Neuronal stem cell (in vitro differentiated cells): ENCODE results near the gene HERC2.
"Not testable (repeated sequence)": the region's sequence is repeated elsewhere in the genome, so short reads cannot be mapped to it uniquely, and the experiment has no call there.

Experiments used
- DNase-seq: peaks from one replicate; pipeline ENCODE4 v3.0.0-alpha.2; 2013; ENCODE audit warnings: low spot score
- H2AFZ ChIP-seq: one replicate; pipeline ENCODE4 v1.6.1; 2013; ENCODE audit warnings: mild to moderate bottlenecking, low read length, inconsistent platforms
- H2AK5ac ChIP-seq: 2 replicates; pipeline ENCODE4 v1.6.1; 2013; ENCODE audit warnings: low read depth, mild to moderate bottlenecking, inconsistent platforms, low read length, moderate library complexity, mixed read lengths
- H2BK120ac ChIP-seq: 2 replicates; pipeline ENCODE4 v1.6.1; 2013; ENCODE audit warnings: low read depth, mild to moderate bottlenecking, inconsistent platforms, low read length, moderate library complexity, mixed read lengths
- H2BK12ac ChIP-seq: one replicate; pipeline ENCODE4 v1.6.1; 2013; ENCODE audit warnings: low read length, inconsistent platforms
- H2BK15ac ChIP-seq: 2 replicates; pipeline ENCODE4 v1.6.1; 2013; ENCODE audit warnings: mild to moderate bottlenecking, low read length, inconsistent platforms, mixed read lengths
- H2BK5ac ChIP-seq: one replicate; pipeline ENCODE4 v1.6.1; 2013; ENCODE audit warnings: inconsistent platforms, mild to moderate bottlenecking, low read length, moderate library complexity
- H3K14ac ChIP-seq: one replicate; pipeline ENCODE4 v1.6.1; 2013; ENCODE audit warnings: low read length, inconsistent platforms
- H3K18ac ChIP-seq: 2 replicates; pipeline ENCODE4 v1.6.1; 2013; ENCODE audit warnings: low read length, inconsistent platforms
- H3K23ac ChIP-seq: 2 replicates; pipeline ENCODE4 v1.6.1; 2013; ENCODE audit warnings: low read depth, mild to moderate bottlenecking, mixed read lengths, low read length, inconsistent platforms; ENCODE audit not compliant: poor library complexity
- H3K27ac ChIP-seq: replicated peaks from 3 replicates; pipeline ENCODE4 v1.5.1; 2013; ENCODE audit warnings: low read length, inconsistent platforms
- H3K27me3 ChIP-seq, 3 experiments: 2 replicates each; pipeline ENCODE4 v1.6.1; 2013; ENCODE audit warnings: low read length in 3 of 3, mild to moderate bottlenecking in 2 of 3, inconsistent platforms in 1 of 3, low read depth in 1 of 3, mixed read lengths in 1 of 3, moderate library complexity in 1 of 3; ENCODE audit not compliant: control insufficient read depth in 3 of 3, insufficient read depth in 3 of 3
- H3K36me3 ChIP-seq, 2 donors: replicated peaks in 1 of 2; 2 replicates each; pipeline ENCODE4 v1.6.1; 2013; ENCODE audit warnings: low read length in 2 of 2; ENCODE audit not compliant: control insufficient read depth in 2 of 2, insufficient read depth in 2 of 2
- H3K4ac ChIP-seq: 2 replicates; pipeline ENCODE4 v1.6.1; 2013; ENCODE audit warnings: inconsistent platforms, mild to moderate bottlenecking, low read length, moderate library complexity
- H3K4me1 ChIP-seq, 2 donors: 1 replicate in 1 of 2; 2 replicates in 1 of 2; pipeline ENCODE4 v1.6.1; 2013; ENCODE audit warnings: low read length in 2 of 2, low read depth in 1 of 2; ENCODE audit not compliant: control insufficient read depth in 2 of 2, insufficient read depth in 1 of 2
- H3K4me2 ChIP-seq: one replicate; pipeline ENCODE4 v1.6.1; 2013; ENCODE audit warnings: mild to moderate bottlenecking, low read length, inconsistent platforms; ENCODE audit not compliant: insufficient read depth, poor library complexity, severe bottlenecking
- H3K4me3 ChIP-seq, 2 donors: 2 replicates each; pipeline ENCODE4 v1.5.1; 2013; ENCODE audit warnings: low read length in 2 of 2, mild to moderate bottlenecking in 2 of 2, inconsistent platforms in 1 of 2, moderate library complexity in 1 of 2
- H3K79me1 ChIP-seq: one replicate; pipeline ENCODE4 v1.6.1; 2013; ENCODE audit warnings: low read depth, mild to moderate bottlenecking, inconsistent platforms, low read length, moderate library complexity
- H3K9ac ChIP-seq: one replicate; pipeline ENCODE4 v1.6.1; 2013; ENCODE audit warnings: mild to moderate bottlenecking, low read depth, low read length, inconsistent platforms; ENCODE audit not compliant: poor library complexity
- H3K9me3 ChIP-seq, 2 donors: replicated peaks in 1 of 2; 2 replicates each; pipeline versions ENCODE3 to v1.6.1; 2013; ENCODE audit warnings: low read length in 2 of 2, mild to moderate bottlenecking in 2 of 2, inconsistent platforms in 1 of 2, low read depth in 1 of 2, mixed read lengths in 1 of 2, moderate library complexity in 1 of 2; ENCODE audit not compliant: control insufficient read depth in 2 of 2, insufficient read depth in 1 of 2
- H4K8ac ChIP-seq: one replicate; pipeline ENCODE4 v1.6.1; 2013; ENCODE audit warnings: low read depth, mild to moderate bottlenecking, inconsistent platforms, low read length, moderate library complexity
- H4K91ac ChIP-seq: one replicate; pipeline ENCODE4 v1.6.1; 2013; ENCODE audit warnings: low read length, low read depth, mild to moderate bottlenecking, inconsistent platforms; ENCODE audit not compliant: poor library complexity
- WGBS, 2 donors: extraction: QIAGEN DNeasy Blood & Tissue Kit; methylation state at CpG; one replicate each; pipeline ENCODE4 v1.1.7; 2013; ENCODE audit warnings: missing lambda C conversion rate in 2 of 2, mixed read lengths in 1 of 2; ENCODE audit not compliant: insufficient read length in 2 of 2, insufficient replicate concordance in 1 of 2; ENCODE audit errors: extremely low coverage in 2 of 2; 5-methylcytosine and 5-hydroxymethylcytosine counted together

The HERC2 gene

DNA sequence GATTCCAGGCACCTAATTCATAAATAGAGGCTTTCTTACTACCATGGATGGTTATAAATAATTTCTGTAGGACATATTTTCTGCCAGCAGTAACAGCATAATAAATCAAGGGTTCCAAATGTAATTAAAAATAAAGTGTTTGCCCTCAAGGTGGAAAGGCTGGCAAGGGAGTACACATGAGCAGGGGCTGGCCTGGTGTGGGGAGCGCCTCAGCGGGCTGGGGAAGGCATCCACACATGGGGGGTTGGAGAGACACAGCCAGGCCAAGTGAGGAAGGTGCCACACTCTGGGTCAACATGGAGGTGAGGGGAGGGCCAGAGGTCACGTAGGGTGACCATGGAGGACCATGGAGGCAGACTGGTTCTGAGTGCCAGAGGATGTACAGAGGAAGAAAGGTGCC lies 157.1 kb downstream of the HERC2 start:
- Histone ChIP-seq H3K14ac (no peak overlapping the region), H3K4me1 (peaks cover 0 to 2% of the 10 kb centered on the region in 2 donors), H3K27me3 (no peaks in the 10 kb centered on the region), H3K27ac (no peak overlapping the region), H3K4ac (no peak overlapping the region), H2BK15ac (no peak overlapping the region), H3K4me2 (no peak overlapping the region), H3K79me1 (no peaks in the 10 kb centered on the region), H2AK5ac (no peak overlapping the region), H3K9me3 (peaks cover 0 to 6% of the 10 kb centered on the region in 2 donors), H4K91ac (no peak overlapping the region), H3K18ac (no peak overlapping the region), H3K23ac (no peak overlapping the region), H2BK5ac (no peak overlapping the region), H2AFZ (no peak overlapping the region), H2BK120ac (no peak overlapping the region), H3K4me3 (no peak overlapping the region), H3K36me3 (peaks cover 24 to 92% of the 10 kb centered on the region in 2 donors), H4K8ac (no peak overlapping the region), H3K9ac (no peak overlapping the region), H2BK12ac (no peak overlapping the region)
- no CpG with 5 or more reads among the region's 3 CpGs for WGBS, 2 donors
- no peak for DNase-seq

DNA sequence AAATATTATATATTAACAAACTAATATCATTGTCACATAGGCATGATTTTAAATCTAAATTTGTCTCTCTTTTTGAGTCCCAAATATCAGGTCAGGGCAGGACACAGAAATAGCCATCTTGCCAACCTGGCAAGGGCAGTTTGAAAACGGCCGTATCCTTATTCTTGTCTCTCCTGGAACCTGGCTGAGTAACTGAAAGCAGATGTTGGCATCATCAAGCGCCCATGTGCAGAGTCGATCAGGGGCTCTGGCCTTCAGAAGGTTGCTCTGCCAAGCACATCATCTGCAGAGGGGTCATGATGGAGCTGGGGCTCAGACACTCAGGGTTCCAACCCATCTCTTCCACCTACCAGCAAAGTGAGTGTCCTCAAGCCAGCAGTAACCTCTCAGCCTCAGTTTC lies 167.7 kb downstream of the HERC2 start:
- no peak overlapping the region for H2AK5ac ChIP-seq
- H3K18ac ChIP-seq = no peak overlapping the region
- no peak overlapping the region for H3K9ac ChIP-seq
- H3K36me3 ChIP-seq = peaks cover 0 to 37% of the 10 kb centered on the region in 2 donors
- H3K4me1 ChIP-seq = no peaks in the 10 kb centered on the region
- no peak overlapping the region for H3K4ac ChIP-seq
- H3K27ac ChIP-seq = no peak overlapping the region
- no peak overlapping the region for H2BK15ac ChIP-seq
- H3K4me3 ChIP-seq = no peak overlapping the region
- WGBS, 2 donors = no CpG with 5 or more reads among the region's 4 CpGs
- H2BK12ac ChIP-seq = no peak overlapping the region
- no peak overlapping the region for H4K8ac ChIP-seq
- no peak for DNase-seq
- no peak overlapping the region for H2BK5ac ChIP-seq
- H3K9me3 ChIP-seq = peaks cover 0 to 6% of the 10 kb centered on the region in 2 donors
- H3K27me3 ChIP-seq = no peaks in the 10 kb centered on the region
- H3K79me1 ChIP-seq = no peaks in the 10 kb centered on the region
- H3K4me2 ChIP-seq = no peak overlapping the region
- no peak overlapping the region for H2AFZ ChIP-seq
- no peak overlapping the region for H2BK120ac ChIP-seq
- no peak overlapping the region for H3K14ac ChIP-seq
- H4K91ac ChIP-seq = no peak overlapping the region
- no peak overlapping the region for H3K23ac ChIP-seq

GRCh38 chr15:28153492-28154119 lies 168.4 kb downstream of the HERC2 start:
- H3K79me1 ChIP-seq = no peaks in the 10 kb centered on the region
- H2BK15ac ChIP-seq = no peak overlapping the region
- H2BK12ac ChIP-seq = no peak overlapping the region
- no peak overlapping the region for H4K91ac ChIP-seq
- no peak overlapping the region for H3K4me3 ChIP-seq
- peaks cover 0 to 6% of the 10 kb centered on the region in 2 donors for H3K9me3 ChIP-seq
- H3K18ac ChIP-seq = no peak overlapping the region
- no peak overlapping the region for H2AFZ ChIP-seq
- H3K27ac ChIP-seq = no peak overlapping the region
- no peak for DNase-seq
- H4K8ac ChIP-seq = no peak overlapping the region
- no peak overlapping the region for H3K4me2 ChIP-seq
- no peaks in the 10 kb centered on the region for H3K27me3 ChIP-seq
- no peaks in the 10 kb centered on the region for H3K4me1 ChIP-seq
- no peak overlapping the region for H2AK5ac ChIP-seq
- H3K9ac ChIP-seq = no peak overlapping the region
- no peak overlapping the region for H2BK120ac ChIP-seq
- no peak overlapping the region for H3K14ac ChIP-seq
- no CpG with 5 or more reads among the region's 13 CpGs for WGBS, 2 donors
- H3K23ac ChIP-seq = no peak overlapping the region
- no peak overlapping the region for H3K4ac ChIP-seq
- peaks cover 0 to 37% of the 10 kb centered on the region in 2 donors for H3K36me3 ChIP-seq
- no peak overlapping the region for H2BK5ac ChIP-seq

- not testable (repeated sequence) for H2BK5ac ChIP-seq, DNase-seq, H3K27me3 ChIP-seq, H3K14ac ChIP-seq, H2BK15ac ChIP-seq, H2BK12ac ChIP-seq, H4K8ac ChIP-seq, H3K4me1 ChIP-seq, H3K23ac ChIP-seq, H3K27ac ChIP-seq, H2BK120ac ChIP-seq, H3K4me2 ChIP-seq, H3K9me3 ChIP-seq, H3K79me1 ChIP-seq, H2AK5ac ChIP-seq, H3K9ac ChIP-seq, H3K4ac ChIP-seq, H3K4me3 ChIP-seq, H4K91ac ChIP-seq, H2AFZ ChIP-seq, H3K18ac ChIP-seq
- H3K36me3 ChIP-seq = peaks cover 0 to 45% of the 10 kb centered on the region in 2 donors
- no CpG with 5 or more reads among the region's 8 CpGs for WGBS, 2 donors
Measured at GRCh38 chr15:28152538-28152923, 169.4 kb downstream of the HERC2 start.
